MM.1S (cell line): ENCODE measurements around the gene PTGR3.

Source experiments
- CTCF ChIP-seq: fragments of 300-600 bp; sonication (generic); IDR thresholded peaks from 2 replicates; pipeline ENCODE4 v1.5.1; 2016; ENCODE audit warnings: antibody characterized with exemption, low read length, mixed read lengths
- EZH2 ChIP-seq: fragments of 300-600 bp; sonication (generic); optimal IDR thresholded peaks from 2 replicates; pipeline ENCODE3; 2017; ENCODE audit warnings: low read depth, mild to moderate bottlenecking, antibody characterized with exemption, low read length, mixed read lengths
- EZH2phosphoT487 ChIP-seq: fragments of 300-600 bp; sonication (generic); IDR thresholded peaks from 2 replicates; pipeline ENCODE4 v1.6.1; 2018; ENCODE audit warnings: antibody characterized with exemption, low read length

DNA sequence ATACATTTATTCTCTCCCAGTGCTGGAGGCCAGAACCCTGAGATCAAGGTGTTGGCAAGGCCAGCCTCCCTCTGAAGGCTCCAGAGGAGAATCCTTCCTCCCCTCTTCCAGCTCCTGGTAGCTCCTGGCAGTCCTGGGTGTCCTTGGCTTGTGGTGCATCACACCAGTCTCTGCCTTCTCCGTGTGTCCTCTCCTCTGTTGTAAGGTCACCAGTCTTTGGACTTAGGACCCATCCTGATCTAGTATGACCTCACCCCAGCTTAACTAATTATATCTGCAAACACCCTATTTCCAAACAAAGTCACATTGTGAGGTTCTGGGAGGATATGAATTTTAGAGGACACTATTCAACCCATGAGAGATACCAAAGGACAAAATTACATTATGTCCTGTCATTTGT is 32.8 kb upstream of the PTGR3 start:
- TF ChIP-seq CTCF: no peak
- no peak for TF ChIP-seq EZH2
- TF ChIP-seq EZH2phosphoT487: no peak
